Osteoblast (primary cell): ENCODE data around the gene LIN28B. TPM values are rescaled to one million over a fixed set of nuclear protein-coding genes. Genes with fewer than 3 reads are reported as not detected.

Source experiments
- DNase-seq: peaks from one replicate; pipeline ENCODE4 v3.0.0; 2011; ENCODE audit warnings: low spot score, mixed read lengths; ENCODE audit not compliant: insufficient read length; ENCODE audit errors: missing footprints
- H2AFZ ChIP-seq: 2 replicates; pipeline ENCODE4 v1.6.0; 2011; ENCODE audit warnings: mild to moderate bottlenecking, low read length
- H3K27ac ChIP-seq: 2 replicates; pipeline ENCODE4 v1.5.1; 2011; ENCODE audit warnings: mild to moderate bottlenecking, low read depth, low read length, moderate library complexity
- H3K27me3 ChIP-seq: 2 replicates; pipeline ENCODE4 v1.6.0; 2012; ENCODE audit warnings: mild to moderate bottlenecking, control low read depth, inconsistent platforms, low read length, moderate library complexity; ENCODE audit not compliant: insufficient read depth
- H3K36me3 ChIP-seq: 2 replicates; pipeline ENCODE4 v1.5.1; 2011; ENCODE audit warnings: mild to moderate bottlenecking, low read length, control low read depth, moderate library complexity; ENCODE audit not compliant: insufficient read depth
- H3K4me1 ChIP-seq: 2 replicates; pipeline ENCODE4 v1.5.1; 2011; ENCODE audit warnings: mild to moderate bottlenecking, low read length, control low read depth, moderate library complexity; ENCODE audit not compliant: insufficient read depth
- H3K4me2 ChIP-seq: 2 replicates; pipeline ENCODE4 v1.6.0; 2011; ENCODE audit warnings: mild to moderate bottlenecking, low read length; ENCODE audit not compliant: insufficient read depth
- H3K4me3 ChIP-seq: fragments of 200-600 bp; sonication (generic); 3 replicates; pipeline ENCODE4 v1.5.1; 2012; ENCODE audit warnings: mild to moderate bottlenecking, low read length, inconsistent platforms; ENCODE audit not compliant: insufficient read depth
- H3K79me2 ChIP-seq: 2 replicates; pipeline ENCODE4 v1.6.0; 2012; ENCODE audit warnings: mild to moderate bottlenecking, low read length, control low read depth, inconsistent platforms; ENCODE audit not compliant: insufficient read depth
- H3K9me3 ChIP-seq: 2 replicates; pipeline ENCODE4 v1.5.1; 2011; ENCODE audit warnings: low read depth, low read length, control low read depth
- H4K20me1 ChIP-seq: 2 replicates; pipeline ENCODE4 v1.6.0; 2012; ENCODE audit warnings: mild to moderate bottlenecking, low read length, control low read depth; ENCODE audit not compliant: insufficient read depth
- CTCF ChIP-seq: IDR thresholded peaks from 2 replicates; pipeline ENCODE4 v1.5.1; 2011; ENCODE audit warnings: mild to moderate bottlenecking, low read depth, low read length, moderate library complexity; ENCODE audit errors: extremely low read depth
- small RNA-seq: library from RNA; depleted of rRNA; stranded (forward); fragments of <200 nt; gene quantifications from one replicate; pipeline ENCODE3, GENCODE V24; 2012
- total RNA-seq: library from RNA; depleted of rRNA; stranded (reverse); fragments of >200 nt; gene quantifications from 2 replicates; pipeline ENCODE4 v1.2.3, GENCODE V29; 2012

The LIN28B gene
- total RNA-seq, 1 donor, result not detected

- Histone ChIP-seq H3K36me3 (peaks cover 8% of the 10 kb centered on the region), H3K27me3 (no peaks in the 10 kb centered on the region), H3K79me2 (no peaks in the 10 kb centered on the region), H3K4me3 (no peak overlapping the region), H3K9me3 (no peaks in the 10 kb centered on the region), H2AFZ (peak overlapping the region; percentile 13), H4K20me1 (no peaks in the 10 kb centered on the region), H3K4me1 (no peaks in the 10 kb centered on the region), H3K27ac (no peak overlapping the region), H3K4me2 (no peak overlapping the region)
- TF ChIP-seq CTCF, result no peak
- DNase-seq, result peak; percentile 74
Measured at GRCh38 chr6:105120570-105120969, 163.7 kb downstream of the LIN28B start.

- Histone ChIP-seq H3K27ac (no peak overlapping the region), H2AFZ (no peak overlapping the region), H3K4me2 (no peak overlapping the region), H3K4me3 (no peak overlapping the region), H3K79me2 (no peaks in the 10 kb centered on the region), H3K9me3 (no peaks in the 10 kb centered on the region), H3K36me3 (peaks cover 8% of the 10 kb centered on the region), H4K20me1 (no peaks in the 10 kb centered on the region), H3K27me3 (no peaks in the 10 kb centered on the region), H3K4me1 (no peaks in the 10 kb centered on the region)
- no peak for DNase-seq
- TF ChIP-seq CTCF, result no peak
Measured at GRCh38 chr6:105121981-105122380, 165.1 kb downstream of the LIN28B start.

- no peak for TF ChIP-seq CTCF
- Histone ChIP-seq H3K4me1 (no peaks in the 10 kb centered on the region), H4K20me1 (no peaks in the 10 kb centered on the region), H2AFZ (no peak overlapping the region), H3K27ac (no peak overlapping the region), H3K36me3 (peaks cover 8% of the 10 kb centered on the region), H3K9me3 (no peaks in the 10 kb centered on the region), H3K79me2 (no peaks in the 10 kb centered on the region), H3K4me2 (no peak overlapping the region), H3K4me3 (no peak overlapping the region), H3K27me3 (no peaks in the 10 kb centered on the region)
- DNase-seq, result no peak
Measured at GRCh38 chr6:105122717-105123116, 165.8 kb downstream of the LIN28B start.

Small RNA genes lying within 50 kb of the gene (small RNA-seq; reads per million reads assigned to genes)
- not detected for gene RNU6-1106P

Other genes with a start within 250 kb of the LIN28B start
- 16.6 and 18.9 TPM in 2 replicates for gene HACE1, start 97.2 kb upstream of the LIN28B start, total RNA-seq
- gene POPDC3, start 222.9 kb downstream of the LIN28B start, total RNA-seq, result 32.6 and 41.8 TPM in 2 replicates